Type B pancreatic cell (in vitro differentiated cells): ENCODE measurements around the gene SYT15. TPM values are rescaled to one million over a fixed set of nuclear protein-coding genes. Genes with fewer than 3 reads are reported as not detected.

Source experiments
- DNase-seq: peaks from one replicate; pipeline ENCODE4 v3.0.0; 2021; ENCODE audit warnings: mixed read lengths; ENCODE audit not compliant: unreplicated experiment; ENCODE audit errors: extremely low spot score
- H3K27ac Mint-ChIP-seq: 2 replicates; pipeline ENCODE4 v1.8.0; 2021; ENCODE audit warnings: mild to moderate bottlenecking, mixed read lengths
- H3K27me3 Mint-ChIP-seq: 2 replicates; pipeline ENCODE4 v1.8.0; 2021; ENCODE audit warnings: mixed read lengths
- H3K36me3 Mint-ChIP-seq: 2 replicates; pipeline ENCODE4 v1.8.0; 2021; ENCODE audit warnings: mixed read lengths
- H3K4me1 Mint-ChIP-seq: one replicate; pipeline ENCODE4 v1.8.0; 2021; ENCODE audit warnings: mixed read lengths; ENCODE audit not compliant: unreplicated experiment
- H3K4me3 Mint-ChIP-seq: 2 replicates; pipeline ENCODE4 v1.8.0; 2021; ENCODE audit warnings: mild to moderate bottlenecking, mixed read lengths
- H3K9me3 Mint-ChIP-seq: 2 replicates; pipeline ENCODE4 v1.8.0; 2021; ENCODE audit warnings: mixed read lengths
- total RNA-seq: library from RNA; stranded (reverse); gene quantifications from 2 replicates; pipeline ENCODE4 v1.2.1, GENCODE V29; 2021; ENCODE audit warnings: low replicate concordance
- TF ChIP-seq, protein P1 (sequence below): fragments of 200-600 bp; sonication (generic); conservative IDR thresholded peaks from 2 replicates; pipeline ENCODE4 v1.5.0; 2021; ENCODE audit warnings: antibody characterized with exemption, mild to moderate bottlenecking

Gene SYT15
- total RNA-seq, 1 donor from 2014 or later: 1.3 TPM

DNA sequence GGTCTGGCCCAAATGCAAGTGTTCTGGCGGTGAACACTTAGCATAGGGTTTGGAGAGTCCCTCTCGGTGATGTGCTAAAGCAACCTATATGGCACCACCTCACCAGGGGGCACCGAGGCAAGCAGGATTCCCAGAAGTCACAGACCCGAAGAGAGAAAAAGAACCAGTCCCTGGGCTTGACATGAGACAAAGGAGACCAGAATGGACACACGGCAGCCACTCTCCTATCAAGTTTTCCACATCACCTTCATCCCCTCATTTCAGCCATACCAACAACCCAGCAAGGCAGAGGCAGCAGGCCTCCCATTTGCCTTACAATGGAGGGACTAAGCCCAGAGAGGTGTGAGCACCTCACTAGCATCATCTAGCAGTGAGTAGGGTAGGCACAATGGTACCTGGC lies 42.1 kb upstream of the SYT15 start:
- H3K27ac Mint-ChIP-seq: peak overlapping the region; percentile 29
- H3K4me1 Mint-ChIP-seq: peaks cover 11% of the 10 kb centered on the region
- H3K4me3 Mint-ChIP-seq: no peak overlapping the region
- no peak for DNase-seq
- peaks cover 3% of the 10 kb centered on the region for H3K36me3 Mint-ChIP-seq
- TF ChIP-seq, protein P1, sequence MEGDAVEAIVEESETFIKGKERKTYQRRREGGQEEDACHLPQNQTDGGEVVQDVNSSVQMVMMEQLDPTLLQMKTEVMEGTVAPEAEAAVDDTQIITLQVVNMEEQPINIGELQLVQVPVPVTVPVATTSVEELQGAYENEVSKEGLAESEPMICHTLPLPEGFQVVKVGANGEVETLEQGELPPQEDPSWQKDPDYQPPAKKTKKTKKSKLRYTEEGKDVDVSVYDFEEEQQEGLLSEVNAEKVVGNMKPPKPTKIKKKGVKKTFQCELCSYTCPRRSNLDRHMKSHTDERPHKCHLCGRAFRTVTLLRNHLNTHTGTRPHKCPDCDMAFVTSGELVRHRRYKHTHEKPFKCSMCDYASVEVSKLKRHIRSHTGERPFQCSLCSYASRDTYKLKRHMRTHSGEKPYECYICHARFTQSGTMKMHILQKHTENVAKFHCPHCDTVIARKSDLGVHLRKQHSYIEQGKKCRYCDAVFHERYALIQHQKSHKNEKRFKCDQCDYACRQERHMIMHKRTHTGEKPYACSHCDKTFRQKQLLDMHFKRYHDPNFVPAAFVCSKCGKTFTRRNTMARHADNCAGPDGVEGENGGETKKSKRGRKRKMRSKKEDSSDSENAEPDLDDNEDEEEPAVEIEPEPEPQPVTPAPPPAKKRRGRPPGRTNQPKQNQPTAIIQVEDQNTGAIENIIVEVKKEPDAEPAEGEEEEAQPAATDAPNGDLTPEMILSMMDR: no peak
- H3K27me3 Mint-ChIP-seq: peaks cover 31% of the 10 kb centered on the region
- no peaks in the 10 kb centered on the region for H3K9me3 Mint-ChIP-seq

DNA sequence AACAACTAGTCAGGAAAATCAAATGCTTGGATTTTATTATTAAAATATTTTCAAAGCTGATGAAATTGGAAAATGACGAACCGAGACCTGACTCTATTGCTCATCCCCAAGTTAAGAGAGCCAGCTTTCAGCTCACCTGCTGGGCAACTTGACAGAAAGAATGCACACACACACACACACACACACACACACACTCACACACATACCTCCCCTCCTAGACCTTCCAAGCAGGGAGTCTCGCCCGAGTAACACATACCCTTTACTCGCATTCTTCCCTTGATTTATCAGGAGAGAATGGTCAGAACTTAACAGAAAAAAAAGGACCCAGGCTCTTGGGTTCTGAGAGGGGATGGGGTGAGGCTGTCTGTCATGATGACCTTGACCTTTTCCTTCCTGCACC lies 41.6 kb upstream of the SYT15 start:
- Mint-ChIP-seq H3K9me3 (no peaks in the 10 kb centered on the region), H3K4me1 (peaks cover 13% of the 10 kb centered on the region), H3K4me3 (no peak overlapping the region), H3K27ac (no peak overlapping the region), H3K36me3 (peaks cover 3% of the 10 kb centered on the region), H3K27me3 (peaks cover 35% of the 10 kb centered on the region)
- DNase-seq: no peak
- TF ChIP-seq, protein P1: no peak

DNA sequence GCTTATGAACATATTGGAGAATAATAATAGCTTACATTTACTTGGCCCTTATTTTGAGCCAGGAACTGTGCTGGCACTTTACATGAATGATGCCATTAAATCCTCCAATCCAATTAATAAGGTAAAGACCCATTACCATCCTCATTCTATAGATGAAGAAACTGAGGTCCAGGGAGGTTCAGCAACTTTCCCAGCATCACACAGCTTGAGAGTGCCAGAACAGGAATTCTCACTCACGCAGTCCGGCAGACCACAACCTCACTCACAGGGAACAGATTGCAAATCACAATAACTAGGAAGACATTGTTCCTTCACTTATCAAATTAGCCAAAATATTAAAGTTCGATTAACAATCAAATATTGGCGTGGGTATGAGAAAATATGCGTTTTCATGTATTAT lies 40.8 kb upstream of the SYT15 start:
- DNase-seq: no peak
- TF ChIP-seq, protein P1: no peak
- Mint-ChIP-seq H3K27me3 (peaks cover 40% of the 10 kb centered on the region), H3K4me3 (no peak overlapping the region), H3K36me3 (peaks cover 3% of the 10 kb centered on the region), H3K27ac (no peak overlapping the region), H3K9me3 (no peaks in the 10 kb centered on the region), H3K4me1 (peaks cover 15% of the 10 kb centered on the region)

DNA sequence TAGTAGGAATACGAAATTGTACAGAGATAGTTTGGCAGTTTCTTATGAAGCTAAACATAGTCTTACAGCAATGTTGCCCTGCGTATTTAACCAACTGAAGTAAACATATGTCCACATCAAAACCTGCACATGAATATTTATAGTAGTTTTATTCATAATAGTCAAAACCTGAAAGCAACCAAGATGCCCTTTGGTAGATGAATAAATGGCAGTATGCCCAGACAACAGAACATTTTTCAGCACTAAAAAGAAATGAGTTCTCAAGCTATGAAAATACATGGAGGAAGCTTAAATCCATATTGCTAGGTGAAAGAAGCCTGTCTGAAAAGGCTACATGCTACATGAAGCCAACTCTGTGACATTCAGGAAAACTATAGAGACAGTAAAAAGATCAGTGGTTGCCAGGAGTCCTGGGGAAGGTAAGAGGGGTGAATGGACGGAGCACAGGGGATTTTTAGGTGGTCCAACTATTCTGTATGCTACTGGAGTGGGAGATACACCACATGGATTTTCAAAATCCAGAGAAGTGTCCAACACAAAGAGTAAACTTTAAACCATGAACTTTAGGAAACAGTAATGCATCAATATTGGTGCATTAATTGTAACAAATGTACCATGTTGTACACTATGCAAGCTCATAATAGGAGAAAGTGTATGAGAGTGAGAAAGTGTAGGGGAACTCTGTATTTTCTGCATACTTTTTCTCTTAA lies 40.1 kb upstream of the SYT15 start:
- no peak for DNase-seq
- Mint-ChIP-seq H3K4me1 (peaks cover 15% of the 10 kb centered on the region), H3K36me3 (peaks cover 3% of the 10 kb centered on the region), H3K4me3 (no peak overlapping the region), H3K27ac (no peak overlapping the region), H3K9me3 (no peaks in the 10 kb centered on the region), H3K27me3 (peaks cover 42% of the 10 kb centered on the region)
- TF ChIP-seq, protein P1: no peak

DNA sequence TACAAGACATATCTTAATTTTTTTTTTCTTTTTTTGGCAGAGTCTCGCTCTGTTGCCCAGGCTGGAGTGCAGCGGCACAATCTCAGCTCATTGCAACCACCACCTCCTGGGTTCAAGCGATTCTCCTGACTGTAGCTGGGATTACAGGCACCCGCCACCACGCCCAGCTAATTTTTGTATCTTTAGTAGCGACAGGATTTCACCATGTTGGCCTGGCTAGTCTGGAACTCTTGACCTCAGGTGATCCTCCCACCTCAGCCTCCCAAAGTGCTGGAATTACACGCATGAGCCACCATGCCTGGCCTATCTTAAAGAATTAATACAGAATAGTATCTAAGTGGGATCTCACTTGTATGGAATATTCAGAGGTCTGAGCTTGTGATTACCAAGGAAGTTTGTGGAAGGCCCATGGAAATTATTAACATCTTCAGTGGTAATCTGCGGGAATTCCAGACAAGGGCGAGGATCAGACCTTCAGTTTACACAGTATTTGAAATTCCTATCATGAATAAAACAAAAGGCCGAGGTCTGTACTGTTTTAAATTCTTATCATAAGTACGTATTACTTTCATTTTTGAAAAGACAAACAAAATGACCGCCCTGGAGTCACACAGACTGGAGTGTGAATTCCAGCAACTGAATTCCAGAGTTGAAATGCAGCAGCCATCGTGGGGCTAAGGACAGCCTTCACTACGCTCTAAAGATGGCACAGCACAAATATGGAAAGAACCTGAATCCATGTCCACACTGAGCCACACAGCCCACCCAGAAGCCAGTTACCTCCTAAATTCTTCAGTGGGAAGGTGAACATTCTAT lies 39.1 kb upstream of the SYT15 start:
- Mint-ChIP-seq H3K4me1 (peaks cover 15% of the 10 kb centered on the region), H3K36me3 (peaks cover 3% of the 10 kb centered on the region), H3K27ac (peak overlapping the region; percentile 89), H3K4me3 (peak overlapping the region; percentile 80), H3K9me3 (no peaks in the 10 kb centered on the region), H3K27me3 (peaks cover 48% of the 10 kb centered on the region)
- DNase-seq: no peak
- TF ChIP-seq, protein P1: no peak
